Transverse colon (tissue), 4 donors: ENCODE results near the gene ACTN1.

Experiments used
- CTCF ChIP-seq, 5 experiments: fragments of 200-600 bp in 3 of 5; fragments of 450-650 bp in 2 of 5; sonication (generic) in 3 of 5; IDR thresholded peaks; 1 replicate in 2 of 5; 2 replicates in 3 of 5; pipeline ENCODE4 v1.5.1; 2016 to 2017; ENCODE audit warnings: antibody characterized with exemption in 5 of 5, inconsistent platforms in 3 of 5, mild to moderate bottlenecking in 2 of 5, moderate library complexity in 1 of 5
- EP300 ChIP-seq: sonication (generic); formaldehyde crosslinking; IDR thresholded peaks from one replicate; pipeline ENCODE4 v1.6.1; 2017; ENCODE audit warnings: antibody characterized with exemption, low read depth
- POLR2A ChIP-seq: fragments of 450-650 bp; IDR thresholded peaks from one replicate; pipeline ENCODE4 v1.6.1; 2016; ENCODE audit warnings: antibody characterized with exemption, mild to moderate bottlenecking, moderate library complexity
- POLR2AphosphoS5 ChIP-seq, 3 donors: sonication (generic); formaldehyde crosslinking; IDR thresholded peaks; one replicate each; pipeline ENCODE4 v1.6.1; 2016; ENCODE audit warnings: antibody characterized with exemption in 3 of 3

- TF ChIP-seq CTCF (IDR thresholded peaks at IDR 0.05): no peak
- no peak for TF ChIP-seq POLR2A
- no peak for TF ChIP-seq EP300
- TF ChIP-seq POLR2AphosphoS5 (IDR thresholded peaks at IDR 0.05): no peak
Observed at GRCh38 chr14:68959035-68959434, 20.1 kb downstream of the ACTN1 start.
